Astrocyte (in vitro differentiated cells and primary cell): ENCODE measurements around the gene PSG6. TPM values are rescaled to one million over a fixed set of nuclear protein-coding genes. Genes with fewer than 3 reads are reported as not detected.
"Not testable (repeated sequence)": the region's sequence is repeated elsewhere in the genome, so short reads cannot be mapped to it uniquely, and the experiment has no call there.

ENCODE experiments used
- DNase-seq: peaks from one replicate; pipeline ENCODE4 v3.0.0-alpha.2; 2010; ENCODE audit warnings: low read depth
- FAIRE-seq: peaks from 2 replicates; lab custom pipeline; 2011; peaks lifted over from hg19 to GRCh38; lab: Jason Lieb, UNC
- H2AFZ ChIP-seq: 2 replicates; pipeline ENCODE4 v1.6.0; 2012; ENCODE audit warnings: low read depth, low read length, inconsistent platforms
- H3K27ac ChIP-seq: 2 replicates; pipeline ENCODE4 v1.5.1; 2011; ENCODE audit warnings: low read depth, low read length, inconsistent platforms
- H3K27me3 ChIP-seq: 2 replicates; pipeline ENCODE4 v1.6.0; 2011; ENCODE audit warnings: low read length, inconsistent platforms; ENCODE audit not compliant: insufficient read depth
- H3K36me3 ChIP-seq: 2 replicates; pipeline ENCODE4 v1.5.1; 2011; ENCODE audit warnings: low read length, inconsistent platforms; ENCODE audit not compliant: insufficient read depth
- H3K4me1 ChIP-seq: 2 replicates; pipeline ENCODE4 v1.5.1; 2011; ENCODE audit warnings: low read length, inconsistent platforms; ENCODE audit not compliant: insufficient read depth
- H3K4me2 ChIP-seq: 2 replicates; pipeline ENCODE4 v1.6.0; 2012; ENCODE audit warnings: low read length, inconsistent platforms
- H3K4me3 ChIP-seq: 2 replicates; pipeline ENCODE4 v1.5.1; 2011; ENCODE audit warnings: low read depth, mild to moderate bottlenecking, low read length, inconsistent platforms; ENCODE audit not compliant: insufficient read depth
- H3K79me2 ChIP-seq: 2 replicates; pipeline ENCODE4 v1.6.0; 2012; ENCODE audit warnings: mild to moderate bottlenecking, low read length, inconsistent platforms; ENCODE audit not compliant: insufficient read depth
- H3K9ac ChIP-seq: 2 replicates; pipeline ENCODE4 v1.6.0; 2012; ENCODE audit warnings: mild to moderate bottlenecking, low read length, inconsistent platforms
- H3K9me3 ChIP-seq: 2 replicates; pipeline ENCODE4 v1.5.1; 2012; ENCODE audit warnings: low read depth, mild to moderate bottlenecking, low read length, inconsistent platforms; ENCODE audit not compliant: insufficient read depth
- H4K20me1 ChIP-seq: 2 replicates; pipeline ENCODE4 v1.6.0; 2012; ENCODE audit warnings: low read length, inconsistent platforms; ENCODE audit not compliant: insufficient read depth
- H3K27ac Mint-ChIP-seq: one replicate; pipeline ENCODE4 v1.8.0; 2021; ENCODE audit warnings: mild to moderate bottlenecking, mixed read lengths; ENCODE audit not compliant: unreplicated experiment
- H3K27me3 Mint-ChIP-seq: one replicate; pipeline ENCODE4 v1.8.0; 2021; ENCODE audit warnings: low read depth, mixed read lengths; ENCODE audit not compliant: unreplicated experiment
- H3K36me3 Mint-ChIP-seq: one replicate; pipeline ENCODE4 v1.8.0; 2021; ENCODE audit warnings: low read depth, mixed read lengths; ENCODE audit not compliant: unreplicated experiment
- H3K4me1 Mint-ChIP-seq: one replicate; pipeline ENCODE4 v1.8.0; 2021; ENCODE audit warnings: low read depth, mixed read lengths; ENCODE audit not compliant: unreplicated experiment
- H3K4me3 Mint-ChIP-seq: one replicate; pipeline ENCODE4 v1.8.0; 2021; ENCODE audit warnings: mild to moderate bottlenecking, moderate library complexity, mixed read lengths; ENCODE audit not compliant: unreplicated experiment
- H3K9me3 Mint-ChIP-seq: one replicate; pipeline ENCODE4 v1.8.0; 2021; ENCODE audit warnings: mild to moderate bottlenecking, mixed read lengths; ENCODE audit not compliant: unreplicated experiment
- CTCF ChIP-seq: IDR thresholded peaks from 2 replicates; pipeline ENCODE4 v1.5.1; 2011; ENCODE audit warnings: low read depth, mild to moderate bottlenecking, inconsistent platforms, low read length, moderate library complexity; ENCODE audit not compliant: insufficient read depth
- EZH2 ChIP-seq: IDR thresholded peaks from 2 replicates; pipeline ENCODE4 v1.6.1; 2012; ENCODE audit warnings: mild to moderate bottlenecking, low read length, inconsistent platforms; ENCODE audit not compliant: insufficient read depth
- total RNA-seq: library from RNA; stranded (reverse); gene quantifications from 2 replicates; pipeline ENCODE4 v1.2.1, GENCODE V29; 2021

PSG6 gene
- total RNA-seq, 1 donor from 2014 or later = 0.23 TPM

DNA sequence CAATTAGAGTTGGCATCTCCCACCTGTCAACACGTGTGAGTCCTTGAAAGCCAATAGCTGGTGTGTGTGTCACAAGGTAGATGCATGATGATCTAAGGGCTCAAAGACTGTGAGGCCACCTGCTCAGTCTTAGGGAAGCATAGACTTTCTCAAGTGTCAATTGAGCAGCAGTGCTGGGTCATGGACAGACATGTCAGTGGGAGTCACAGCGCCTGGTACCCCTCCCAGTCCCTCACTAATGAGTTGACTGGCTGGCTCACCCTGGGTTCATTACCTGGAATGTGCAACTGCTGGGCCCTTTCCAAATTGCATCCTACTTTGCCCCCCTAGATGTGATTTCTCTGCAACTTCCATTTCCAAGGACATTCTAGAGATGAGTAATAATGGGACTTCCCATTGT lies 9.1 kb upstream of the PSG6 start:
- Histone ChIP-seq H3K9me3 (no peaks in the 10 kb centered on the region), H4K20me1 (no peaks in the 10 kb centered on the region), H3K9ac (no peak overlapping the region), H3K4me3 (no peak overlapping the region), H3K4me1 (no peaks in the 10 kb centered on the region), H3K27ac (no peak overlapping the region), H3K4me2 (no peak overlapping the region), H3K79me2 (no peaks in the 10 kb centered on the region), H3K27me3 (no peaks in the 10 kb centered on the region), H3K36me3 (no peaks in the 10 kb centered on the region), H2AFZ (no peak overlapping the region)
- Mint-ChIP-seq H3K36me3 (no peaks in the 10 kb centered on the region), H3K4me3 (no peak overlapping the region), H3K27ac (no peak overlapping the region), H3K4me1 (no peaks in the 10 kb centered on the region), H3K9me3 (peaks cover 4% of the 10 kb centered on the region), H3K27me3 (no peaks in the 10 kb centered on the region)
- DNase-seq (no peak), FAIRE-seq (no peak)
- TF ChIP-seq CTCF (no peak), EZH2 (no peak)

DNA sequence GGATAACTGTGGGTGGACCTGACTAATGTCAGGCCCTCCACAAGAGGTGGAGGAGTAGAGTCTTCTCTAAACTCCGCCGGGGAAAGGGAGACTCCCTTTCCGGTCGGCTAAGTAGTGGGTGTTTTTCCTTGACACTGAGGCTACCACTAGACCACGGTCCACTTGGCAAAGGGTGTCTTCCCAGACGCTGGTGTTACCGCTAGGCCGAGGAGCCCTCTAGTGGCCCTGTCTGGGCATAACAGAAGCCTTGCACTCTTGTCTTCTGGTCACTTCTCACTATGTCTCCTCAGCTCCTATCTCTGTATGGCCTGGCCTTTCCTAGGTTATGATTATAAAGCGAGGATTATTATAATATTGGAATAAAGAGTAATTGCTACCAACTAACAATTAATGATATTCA lies 5.4 kb upstream of the PSG6 start:
- H3K27me3 ChIP-seq, H3K36me3 Mint-ChIP-seq, H3K4me3 ChIP-seq, H3K4me1 ChIP-seq, H3K27me3 Mint-ChIP-seq, H3K4me2 ChIP-seq, H3K27ac Mint-ChIP-seq, H3K9ac ChIP-seq, H3K9me3 ChIP-seq, H3K4me1 Mint-ChIP-seq, H3K36me3 ChIP-seq, H4K20me1 ChIP-seq, FAIRE-seq, H3K4me3 Mint-ChIP-seq, H3K79me2 ChIP-seq, H3K27ac ChIP-seq, H2AFZ ChIP-seq: not testable (repeated sequence)
- peak; percentile 42 for DNase-seq
- TF ChIP-seq CTCF = peak; percentile 57
- peaks cover 13% of the 10 kb centered on the region for H3K9me3 Mint-ChIP-seq

- not testable (repeated sequence) for H3K4me1 Mint-ChIP-seq, H3K9ac ChIP-seq, H3K27ac Mint-ChIP-seq, H3K27me3 Mint-ChIP-seq, H3K27ac ChIP-seq, DNase-seq, H4K20me1 ChIP-seq, H3K9me3 ChIP-seq, H3K4me3 ChIP-seq, H3K4me3 Mint-ChIP-seq, H3K4me2 ChIP-seq, H3K36me3 ChIP-seq, H3K36me3 Mint-ChIP-seq, H3K79me2 ChIP-seq, FAIRE-seq, H2AFZ ChIP-seq, H3K4me1 ChIP-seq, H3K27me3 ChIP-seq
- peaks cover 16% of the 10 kb centered on the region for H3K9me3 Mint-ChIP-seq
Observed at GRCh38 chr19:42920971-42921370, 3.3 kb upstream of the PSG6 start.
